NOMO-1 treated with DMSO at 0.1 percent for 48 hours (cell line): ENCODE results near the gene SHMT1.

ENCODE experiments used
- DNase-seq: peaks from one replicate; lab custom pipeline; 2025; ENCODE audit not compliant: unreplicated experiment; lab: John Stamatoyannopoulos, UW

SHMT1 gene

GRCh38 chr17:18291718-18292540 is 71.4 kb downstream of the SHMT1 start:
- no peak for DNase-seq

GRCh38 chr17:18285296-18285695 is 78.1 kb downstream of the SHMT1 start:
- DNase-seq: no peak

GRCh38 chr17:18281788-18282187 is 81.6 kb downstream of the SHMT1 start:
- no peak for DNase-seq

- no peak for DNase-seq
Measured at GRCh38 chr17:18280766-18281371, 82.5 kb downstream of the SHMT1 start.

- DNase-seq: no peak
Measured at GRCh38 chr17:18280249-18280648, 83.1 kb downstream of the SHMT1 start.

GRCh38 chr17:18278867-18279266 is 84.5 kb downstream of the SHMT1 start:
- no peak for DNase-seq
